ENCODE results near the gene TMEM45A.
"Not testable (repeated sequence)": the region's sequence is repeated elsewhere in the genome, so short reads cannot be mapped to it uniquely, and the experiment has no call there.

The TMEM45A gene

DNA sequence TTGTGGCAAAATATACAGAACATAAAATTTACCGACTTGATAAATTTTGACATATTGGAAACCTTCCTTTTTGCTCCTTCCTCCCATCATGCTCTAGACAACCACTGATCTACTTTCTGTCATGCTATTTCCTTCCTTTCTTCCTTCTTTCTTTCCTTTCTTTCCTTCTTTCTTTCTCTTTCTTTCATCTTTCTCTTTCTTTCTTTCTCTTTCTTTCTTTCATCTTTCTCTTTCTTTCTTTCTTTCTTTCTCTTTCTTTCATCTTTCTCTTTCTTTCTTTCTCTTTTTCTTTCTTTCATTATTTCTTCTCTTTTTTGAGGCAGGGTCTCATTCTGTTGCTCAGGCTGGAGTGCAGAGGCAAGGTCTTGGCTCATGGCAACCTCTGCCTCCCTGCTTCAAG is 8.9 kb upstream of the TMEM45A start:
- no peak for DNase-seq (ENCODE audit: low read depth in 3 of 3)

DNA sequence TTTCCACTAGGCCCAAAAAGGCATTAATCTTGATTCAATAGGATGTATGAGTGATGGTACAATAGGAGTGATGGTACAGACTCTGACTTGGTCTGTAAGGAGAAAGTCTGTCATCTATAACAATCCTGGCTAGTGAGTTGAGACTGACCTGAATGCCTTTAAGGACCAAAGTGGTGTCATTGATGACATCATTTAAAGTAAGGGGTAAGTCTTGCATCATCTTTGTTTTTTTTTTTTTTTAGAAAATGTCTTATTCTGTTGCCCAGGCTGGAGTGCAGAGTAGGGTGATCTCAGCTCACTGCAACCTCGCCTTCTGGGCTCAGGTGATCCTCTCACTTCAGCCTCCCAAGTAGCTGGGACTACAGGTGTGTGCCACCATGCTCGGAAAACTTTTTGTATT is 5.6 kb upstream of the TMEM45A start:
- no peak for DNase-seq (ENCODE audit: low read depth in 3 of 3)

DNA sequence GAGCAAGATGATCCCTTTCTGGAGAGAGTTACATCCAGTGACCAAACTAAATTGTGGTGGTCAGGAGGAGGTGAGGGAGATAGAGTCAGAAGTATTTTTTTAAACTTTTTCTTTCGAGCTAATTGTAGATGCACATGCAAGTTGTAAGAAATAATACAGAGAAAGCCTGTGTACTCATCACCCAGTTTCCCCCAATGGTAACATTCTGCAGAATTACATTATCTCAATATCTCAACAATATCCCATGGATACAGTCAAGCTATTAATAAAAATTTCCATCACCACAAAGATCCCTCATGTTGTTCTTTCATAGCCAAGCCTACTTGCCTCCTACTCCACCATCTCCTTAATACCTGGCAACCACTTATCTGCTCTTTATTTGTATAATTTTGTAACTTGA is 3.3 kb upstream of the TMEM45A start:
- DNase-seq (ENCODE audit: low read depth in 3 of 3) = no peak

DNA sequence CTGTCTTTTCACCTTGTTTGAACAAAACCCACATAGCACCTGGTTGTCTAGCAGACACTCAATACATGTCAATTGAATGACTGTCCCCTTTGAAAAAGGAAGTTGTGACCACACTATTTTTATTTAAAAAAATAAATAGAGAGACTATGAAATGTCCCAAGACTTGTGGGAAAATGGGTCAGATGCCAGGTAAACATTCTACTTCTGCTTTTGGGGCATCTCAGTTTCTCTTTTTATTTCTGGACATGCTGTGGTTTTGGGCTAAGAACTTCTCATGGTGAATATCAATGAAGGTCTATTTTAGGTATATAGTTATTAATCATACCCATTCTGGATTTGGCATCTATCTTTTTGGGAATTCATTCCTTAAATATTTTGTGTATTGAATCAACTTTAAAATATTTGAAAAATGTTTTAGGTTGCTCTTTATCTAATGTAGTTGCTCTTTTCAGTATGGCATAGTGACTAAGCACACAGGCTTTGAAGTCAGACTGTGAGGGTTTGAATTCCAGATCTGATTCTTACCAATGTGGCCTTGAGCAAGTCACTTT is 4.4 kb downstream of the TMEM45A start:
- no peak for DNase-seq (ENCODE audit: low read depth in 3 of 3)

DNA sequence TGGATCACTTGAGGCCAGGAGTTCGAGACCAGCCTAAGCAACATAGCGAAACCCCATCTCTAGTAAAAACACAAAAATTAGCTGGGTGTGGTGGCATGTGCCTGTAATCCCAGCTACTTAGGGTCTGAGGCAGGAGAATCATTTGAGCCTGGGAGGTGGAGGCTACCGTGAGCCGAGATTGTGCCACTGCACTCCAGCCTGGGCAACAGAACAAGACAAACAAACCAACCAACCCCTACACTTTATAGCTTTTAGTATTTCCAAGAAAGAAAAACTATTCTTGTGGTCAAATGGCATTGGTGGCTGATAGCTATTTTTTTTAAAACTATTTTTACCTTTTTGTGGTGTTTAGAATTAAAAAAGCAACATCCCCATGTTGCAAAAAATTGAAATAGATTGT is 7.2 kb downstream of the TMEM45A start:
- DNase-seq (ENCODE audit: low read depth in 3 of 3) = no peak

DNA sequence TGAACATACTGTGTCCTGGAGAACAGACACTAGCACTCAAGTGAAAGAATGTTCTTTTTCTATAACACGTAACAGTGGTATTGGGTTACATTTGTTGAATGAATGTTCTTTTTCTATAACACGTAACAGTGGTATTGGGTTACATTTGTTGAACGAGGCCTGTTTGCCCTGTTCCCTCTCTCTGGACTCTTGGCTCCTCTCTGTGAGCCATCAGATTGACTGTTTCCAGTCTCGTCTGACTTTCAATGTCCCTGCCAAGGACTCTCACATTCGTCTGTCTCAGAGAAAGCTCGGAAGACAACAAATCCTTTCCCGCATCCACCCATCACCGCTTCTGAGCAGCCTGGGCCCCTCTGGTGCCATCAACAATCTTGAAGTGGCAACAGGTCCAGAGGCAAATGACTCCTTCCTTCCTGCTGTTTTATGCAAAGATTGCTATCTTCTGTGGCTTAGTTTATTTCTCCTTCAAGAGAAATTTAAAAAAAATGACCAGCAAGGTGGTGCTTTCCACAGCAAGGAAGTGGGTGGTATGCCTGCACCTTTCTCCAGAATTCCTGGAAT is 8.0 kb downstream of the TMEM45A start:
- DNase-seq (ENCODE audit: low read depth in 3 of 3) = no peak

DNA sequence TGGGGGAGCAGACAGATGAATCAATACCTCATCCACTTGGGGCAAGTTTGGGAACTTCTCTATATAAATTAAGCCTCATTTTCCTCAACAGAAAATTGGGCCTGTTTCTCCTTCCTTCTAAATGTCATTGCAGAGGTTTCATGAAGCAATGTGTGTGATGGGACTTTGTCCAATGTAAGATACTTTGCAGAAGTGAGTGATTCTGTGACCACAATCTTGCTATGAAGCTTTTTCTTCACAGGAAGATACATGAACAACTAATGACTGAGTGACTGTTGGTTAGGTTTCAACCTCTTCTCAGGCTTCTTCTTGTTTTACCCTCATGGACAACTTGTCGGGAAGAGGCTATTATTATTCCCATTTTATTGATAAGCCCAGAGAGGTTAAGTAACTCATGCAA is 11.0 kb downstream of the TMEM45A start:
- DNase-seq (ENCODE audit: low read depth in 3 of 3) = no peak

DNA sequence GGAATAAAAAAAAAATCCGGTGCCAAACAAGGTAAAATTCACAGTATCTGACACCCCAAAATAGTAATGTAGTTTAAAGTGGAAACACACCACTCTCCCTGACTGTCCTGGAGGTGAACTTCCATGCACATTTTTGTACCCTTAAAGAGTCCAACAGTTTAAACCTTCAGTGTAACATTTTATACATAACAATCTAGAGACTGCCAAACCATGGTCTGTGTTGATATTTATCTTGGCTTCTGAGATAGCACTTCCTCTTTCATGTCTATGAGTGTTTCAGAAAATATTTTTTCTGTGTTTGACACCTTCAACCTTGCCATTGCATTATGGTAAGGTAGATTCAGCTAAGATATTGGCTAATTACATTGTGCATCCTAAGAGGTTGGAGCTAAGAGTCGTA is 13.9 kb downstream of the TMEM45A start:
- DNase-seq (ENCODE audit: low read depth in 3 of 3) = no peak

DNA sequence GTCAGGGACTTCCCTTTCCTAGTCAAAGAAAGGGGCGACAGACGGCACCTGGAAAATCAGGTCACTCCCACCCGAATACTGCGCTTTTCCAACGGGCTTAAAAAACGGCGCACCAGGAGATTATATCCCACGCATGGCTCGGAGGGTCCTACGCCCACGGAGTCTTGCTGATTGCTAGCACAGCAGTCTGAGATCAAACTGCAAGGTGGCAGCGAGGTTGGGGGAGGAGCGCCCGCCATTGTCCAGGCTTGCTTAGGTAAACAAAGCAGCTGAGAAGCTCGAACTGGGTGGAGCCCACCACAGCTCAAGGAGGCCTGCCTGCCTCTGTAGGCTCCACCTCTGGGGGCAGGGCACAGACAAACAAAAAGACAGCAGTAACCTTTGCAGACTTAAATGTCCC is 17.4 kb downstream of the TMEM45A start:
- DNase-seq (ENCODE audit: low read depth in 3 of 3) = not testable (repeated sequence)

DNA sequence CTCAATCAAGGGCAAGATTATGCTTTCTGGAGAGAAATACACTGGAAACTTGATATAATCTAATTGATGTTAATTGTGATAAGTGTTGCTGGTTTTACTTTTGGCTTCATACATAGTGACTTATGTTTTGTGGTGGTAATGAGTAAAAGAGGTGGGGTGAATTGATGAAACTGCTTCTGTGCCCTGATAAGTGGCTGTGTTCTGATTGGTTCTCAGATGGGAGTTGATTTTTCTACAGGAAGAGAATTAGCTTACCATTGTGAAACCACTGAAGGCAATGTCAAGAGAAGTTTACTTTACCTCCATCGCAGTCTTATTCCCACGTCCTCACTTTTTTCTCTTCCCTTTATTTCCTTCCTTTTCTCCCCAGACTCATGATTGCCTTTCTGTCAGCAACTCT is 23.8 kb downstream of the TMEM45A start:
- no peak for DNase-seq (ENCODE audit: low read depth in 3 of 3)

DNA sequence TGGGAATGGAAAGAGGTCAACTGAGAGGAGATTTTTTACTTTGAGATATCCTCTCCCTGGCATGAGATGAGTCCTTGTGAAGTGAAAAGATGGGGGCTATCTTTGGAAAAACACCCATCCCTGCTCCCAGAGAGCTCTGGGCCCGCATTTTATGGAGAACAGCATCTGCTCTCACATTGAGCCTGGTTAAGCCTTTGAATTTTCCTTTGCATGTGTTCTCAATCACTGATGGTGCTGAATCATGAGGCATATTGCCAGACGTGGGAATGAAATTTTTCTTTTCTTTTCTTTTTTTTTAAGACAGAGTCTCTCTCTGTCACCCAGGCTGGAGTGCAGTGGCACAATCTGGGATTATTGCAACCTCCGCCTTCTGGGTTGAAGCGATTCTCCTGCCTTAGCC is 24.4 kb downstream of the TMEM45A start:
- DNase-seq (ENCODE audit: low read depth in 3 of 3) = no peak

DNA sequence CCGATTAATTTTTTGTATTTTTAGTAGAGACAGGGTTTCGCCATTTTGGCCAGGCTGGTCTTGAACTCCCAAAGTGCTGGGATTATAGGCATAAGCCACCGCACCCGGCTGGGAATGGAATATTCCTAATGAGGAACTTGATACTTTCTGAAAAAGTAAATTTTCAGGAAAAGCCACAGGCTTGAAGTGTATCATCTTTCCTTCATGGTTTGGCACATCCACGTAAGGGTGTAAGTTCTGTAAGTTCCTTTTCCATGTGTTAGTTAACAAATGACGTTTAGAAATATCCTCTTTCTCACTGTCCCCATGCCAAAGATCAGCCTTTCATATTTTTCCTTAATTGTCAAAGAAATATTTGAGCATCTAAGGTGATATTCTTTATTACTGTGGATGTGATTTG is 24.9 kb downstream of the TMEM45A start:
- no peak for DNase-seq (ENCODE audit: low read depth in 3 of 3)

DNA sequence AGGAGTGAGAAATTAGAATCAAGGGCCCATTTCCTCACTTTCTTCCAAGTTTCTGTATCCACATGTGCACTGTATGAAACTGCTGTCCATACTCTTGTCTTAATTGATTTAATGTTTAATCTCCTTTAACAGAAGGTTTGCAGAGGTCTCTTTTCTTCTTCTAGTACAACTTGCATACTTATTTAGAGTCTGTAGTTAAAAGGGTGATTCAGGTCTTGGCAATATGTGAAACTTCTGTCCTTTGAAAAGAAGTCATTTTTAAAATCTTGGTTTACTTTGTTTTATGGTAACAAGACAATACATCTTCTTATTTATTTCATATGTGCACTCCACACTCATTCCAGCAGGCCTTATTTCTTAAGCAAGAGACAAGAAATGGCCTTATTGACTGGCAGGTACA is 25.8 kb downstream of the TMEM45A start:
- DNase-seq (ENCODE audit: low read depth in 3 of 3) = no peak

DNA sequence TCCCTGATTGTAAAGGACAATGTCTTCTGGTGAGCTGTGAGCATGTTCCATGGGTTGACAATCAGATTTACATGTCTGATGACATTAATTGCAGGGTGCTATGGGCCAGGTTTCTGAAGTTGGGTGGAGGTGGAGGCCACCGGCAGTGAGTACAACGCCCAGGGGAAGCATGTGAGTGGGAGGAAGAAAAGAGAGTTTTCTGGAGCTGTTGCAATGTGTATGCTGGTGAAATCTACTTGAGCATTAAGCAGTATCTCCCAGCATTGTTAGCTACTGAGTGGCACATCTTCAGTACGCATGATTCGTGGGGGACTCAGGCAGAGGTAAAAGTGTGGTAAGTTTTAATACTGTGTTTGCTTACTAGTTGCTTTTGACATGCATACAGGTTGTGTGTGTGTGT is 26.6 kb downstream of the TMEM45A start:
- DNase-seq (ENCODE audit: low read depth in 3 of 3) = no peak

DNA sequence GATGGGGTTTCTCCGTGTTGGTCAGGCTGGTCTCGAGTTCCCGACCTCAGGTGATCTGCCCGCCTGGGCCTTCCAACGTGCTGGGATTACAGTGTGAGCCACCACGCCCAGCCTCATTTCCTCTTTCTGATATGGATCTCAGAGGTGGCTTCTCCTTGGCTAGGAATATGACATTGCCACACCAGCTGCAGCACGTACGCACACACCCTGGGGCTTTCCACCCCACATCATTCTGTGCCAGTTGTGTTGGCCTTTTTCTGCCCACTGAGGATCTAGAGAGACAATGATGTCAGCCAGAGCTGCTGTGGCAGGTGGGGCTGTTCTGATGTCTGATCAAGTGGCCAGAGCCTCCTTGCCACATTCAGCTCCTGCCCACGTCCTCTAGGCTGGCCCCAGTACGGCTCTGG is 29.0 kb downstream of the TMEM45A start:
- no peak for DNase-seq (ENCODE audit: low read depth in 3 of 3)

DNA sequence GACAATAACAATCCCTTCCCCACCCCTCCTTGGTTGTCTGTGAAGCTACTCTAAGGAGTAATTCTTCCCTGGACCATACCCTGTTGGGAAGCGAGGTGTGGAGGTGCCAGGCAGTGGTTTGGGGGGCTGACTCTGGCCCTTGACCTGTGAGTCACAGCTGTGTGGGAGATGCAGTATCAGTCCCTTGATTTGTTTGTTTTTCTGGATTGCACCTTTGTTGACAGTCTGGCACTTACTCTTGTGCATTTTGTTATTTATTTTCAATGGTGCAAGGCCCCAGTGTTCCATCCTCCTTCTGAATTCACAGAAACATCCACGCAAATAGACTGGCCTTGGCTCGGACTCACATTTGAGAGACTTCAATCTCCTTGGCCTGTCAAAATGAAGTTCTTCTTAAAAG is 29.7 kb downstream of the TMEM45A start:
- no peak for DNase-seq (ENCODE audit: low read depth in 3 of 3)

DNA sequence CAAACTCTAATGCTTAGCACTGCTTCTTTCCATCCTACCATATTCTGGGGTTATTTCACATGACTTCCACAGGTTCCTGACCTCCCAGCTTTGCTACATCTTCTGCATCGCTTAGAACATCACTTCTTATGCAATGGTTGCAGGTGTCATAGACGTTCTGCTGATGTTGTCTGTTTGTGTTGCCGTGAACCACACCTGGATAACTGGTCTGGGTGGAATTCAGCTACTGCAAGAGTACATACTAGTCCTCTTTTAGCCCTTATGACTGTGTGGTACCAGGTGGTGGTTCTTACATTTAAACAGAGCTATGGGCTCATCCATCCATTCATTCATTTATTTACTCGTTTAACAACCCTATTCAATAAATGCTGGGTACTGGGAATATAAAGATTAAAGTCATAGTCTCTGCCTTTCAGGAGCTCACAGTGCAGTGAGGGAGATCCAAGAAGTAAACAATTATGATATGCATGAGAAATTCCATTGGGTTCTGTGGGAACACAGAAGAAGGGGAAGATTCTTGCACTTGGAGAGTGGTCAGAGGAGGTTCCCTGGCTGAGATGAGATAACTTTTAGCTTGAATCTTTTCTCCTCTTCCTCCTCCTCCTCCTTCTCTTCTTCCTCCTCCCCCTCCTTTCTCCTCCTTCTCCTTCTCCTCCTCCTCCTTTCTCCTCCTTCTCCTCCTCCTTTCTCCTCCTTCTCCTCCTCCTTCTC is 30.8 kb downstream of the TMEM45A start:
- DNase-seq (ENCODE audit: low read depth in 3 of 3) = no peak

DNA sequence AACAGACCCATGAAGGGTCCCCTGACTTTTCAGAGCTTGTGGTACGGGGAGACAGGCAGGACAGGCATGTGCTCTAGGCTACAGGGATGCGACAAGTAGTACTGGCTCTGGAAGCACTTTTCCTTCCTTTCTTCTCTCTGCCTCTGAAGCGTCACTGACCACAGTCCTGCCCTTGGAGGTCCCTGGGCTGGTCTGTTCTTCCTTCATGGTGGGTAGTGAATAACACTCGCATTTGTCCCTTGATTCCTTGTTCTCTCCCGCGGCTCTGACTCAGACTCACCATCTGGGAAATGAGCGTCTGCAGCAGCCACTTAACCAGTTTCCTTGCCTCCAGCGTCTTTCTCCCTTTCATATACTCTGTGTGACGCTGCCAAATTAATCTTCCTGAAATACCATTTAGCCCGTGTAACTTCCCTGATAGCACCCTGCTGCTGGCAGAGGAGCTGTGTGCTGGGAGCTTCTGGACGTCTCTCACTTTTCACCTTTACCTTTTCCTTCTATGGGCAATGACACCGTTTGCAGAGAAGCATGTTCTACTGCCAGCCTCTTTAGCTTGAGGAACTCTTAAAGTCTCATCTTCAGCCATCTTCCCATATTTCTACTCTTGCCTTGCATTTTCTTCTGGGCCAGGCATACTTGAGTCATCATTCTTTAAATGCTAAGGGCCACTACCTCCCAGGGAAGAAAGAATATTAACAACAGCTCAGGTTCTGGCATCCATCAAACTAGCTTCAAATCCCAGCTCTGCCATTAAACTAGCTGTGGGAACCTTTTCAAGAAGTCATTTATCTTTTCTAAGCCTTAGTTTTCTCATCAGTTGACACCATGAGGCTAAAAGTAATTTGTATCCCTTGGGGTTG is 33.6 kb downstream of the TMEM45A start:
- DNase-seq (ENCODE audit: low read depth in 3 of 3) = no peak

DNA sequence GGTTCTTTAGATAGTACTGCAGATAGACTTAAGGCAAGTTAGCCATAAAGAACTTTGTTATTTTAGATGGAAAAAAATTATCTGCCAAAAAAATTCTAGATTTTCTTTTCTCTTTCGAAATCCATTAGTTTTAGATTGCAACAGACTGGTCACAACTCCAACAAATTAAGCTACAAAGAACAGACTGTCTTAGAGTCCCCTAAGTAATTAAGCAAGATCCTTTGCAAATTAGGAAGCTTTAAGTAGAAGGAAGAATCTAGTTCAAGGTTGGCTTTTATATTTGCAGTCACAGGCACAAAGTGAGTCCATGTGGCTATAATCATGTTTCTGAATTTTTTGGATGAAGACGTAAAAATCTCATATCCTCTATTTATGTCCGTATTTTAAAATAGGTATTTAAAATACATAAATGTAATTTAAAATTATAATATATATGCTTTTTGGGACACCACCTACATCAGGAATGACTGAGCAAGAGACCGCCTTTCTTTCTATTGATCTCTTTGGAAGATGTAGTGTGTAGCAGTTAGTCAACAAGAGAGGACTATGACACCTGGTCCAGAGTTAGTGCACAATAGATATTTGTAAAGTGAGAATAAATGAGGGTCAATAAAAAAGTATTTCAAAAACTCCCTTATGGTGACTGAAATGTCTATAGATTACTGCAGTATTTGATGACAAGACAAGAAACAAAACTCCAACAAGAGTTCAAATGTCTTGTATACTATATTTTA is 34.4 kb downstream of the TMEM45A start:
- no peak for DNase-seq (ENCODE audit: low read depth in 3 of 3)

DNA sequence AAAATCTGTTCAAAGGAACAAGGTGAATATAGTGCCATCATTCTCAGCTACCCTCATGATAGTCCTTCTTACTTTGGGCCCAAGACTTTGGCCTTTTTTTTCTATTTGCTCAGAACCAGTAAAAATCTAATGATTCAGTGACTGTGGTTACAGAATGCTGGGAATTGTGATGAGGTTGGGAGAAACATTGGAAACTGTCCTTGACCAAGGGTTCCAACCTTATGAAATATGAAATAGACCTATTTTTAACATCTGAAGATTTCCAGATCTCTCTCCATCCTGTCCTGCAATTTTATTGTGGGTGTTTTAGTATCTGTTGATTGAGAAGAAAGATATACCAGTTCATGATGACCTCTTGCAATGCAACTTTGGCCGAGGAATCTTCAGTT is 34.9 kb downstream of the TMEM45A start:
- no peak for DNase-seq (ENCODE audit: low read depth in 3 of 3)

DNA sequence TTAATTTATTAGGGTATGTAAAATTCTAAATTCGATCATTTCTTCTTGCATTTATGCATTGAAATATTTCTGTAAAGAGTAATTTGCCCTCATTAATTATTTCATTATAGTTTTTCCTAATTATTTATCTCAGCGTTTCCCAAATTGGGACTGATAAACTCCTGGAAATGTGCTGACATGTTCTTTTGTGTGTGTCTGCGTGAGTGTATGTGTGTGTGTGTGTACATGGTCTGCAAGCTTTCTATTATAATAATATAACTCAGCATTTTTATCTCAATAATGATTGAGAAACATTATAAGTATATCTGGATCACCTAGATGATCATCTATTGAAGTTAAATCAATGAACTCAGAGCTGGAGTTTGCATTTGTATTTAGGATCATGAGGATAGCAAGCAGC is 38.7 kb downstream of the TMEM45A start:
- no peak for DNase-seq (ENCODE audit: low read depth in 3 of 3)

DNA sequence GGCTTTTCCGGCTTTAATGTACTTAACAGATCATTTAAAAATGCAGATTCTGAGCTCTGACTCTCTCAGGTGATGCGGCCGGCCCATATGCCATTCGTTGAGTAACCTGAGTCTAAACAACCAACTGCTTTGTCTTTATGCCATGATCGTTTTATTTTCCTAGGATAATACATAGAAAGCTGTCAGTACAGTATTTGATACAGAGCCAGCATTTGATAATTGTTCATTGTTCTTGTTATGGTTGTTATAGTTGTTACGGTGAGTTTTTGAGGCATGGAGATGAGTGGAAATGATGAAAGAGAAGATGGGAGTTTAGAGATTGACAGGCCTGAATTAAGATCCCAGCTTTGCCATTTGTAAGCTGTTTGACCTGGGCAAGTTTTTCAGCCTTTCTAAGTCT is 40.0 kb downstream of the TMEM45A start:
- DNase-seq (ENCODE audit: low read depth in 3 of 3) = no peak

Data from stimulated activated CD4-positive, alpha-beta T cell treated with anti-CD3 and anti-CD28 coated beads, TNF-alpha, amount 100 ng/mL, for 24 hours (primary cell).